HepG2 (cell line): ENCODE data around the gene AKR1C3. TPM values are rescaled to one million over a fixed set of nuclear protein-coding genes. Genes with fewer than 3 reads are reported as not detected.

Source experiments
- GATA4 ChIP-seq: sonication (generic); IDR thresholded peaks from 2 replicates; pipeline ENCODE4 v1.6.1; 2016; ENCODE audit warnings: antibody characterized with exemption, low read depth, borderline replicate concordance
- HNF4A ChIP-seq: sonication (generic); formaldehyde crosslinking; IDR thresholded peaks from 2 replicates; pipeline ENCODE4 v1.4.0; 2020; ENCODE audit warnings: missing genetic modification reagents
- KLF12 ChIP-seq: sonication (generic); formaldehyde crosslinking; IDR thresholded peaks from 2 replicates; pipeline ENCODE4 v1.4.0; 2020; ENCODE audit warnings: missing genetic modification reagents, borderline replicate concordance
- NR2F2 ChIP-seq: IDR thresholded peaks from 2 replicates; pipeline ENCODE4 v1.6.1; 2012; ENCODE audit warnings: low read depth, inconsistent platforms, borderline replicate concordance
- SNAPC2 ChIP-seq: sonication (generic); formaldehyde crosslinking; IDR thresholded peaks from 2 replicates; pipeline ENCODE4 v1.8.1; 2022; ENCODE audit warnings: mild to moderate bottlenecking, missing genetic modification reagents
- ZFP36L2 ChIP-seq: sonication (generic); formaldehyde crosslinking; IDR thresholded peaks from 2 replicates; pipeline ENCODE4 v1.4.0; 2020; ENCODE audit warnings: missing genetic modification reagents
- ZFP62 ChIP-seq: sonication (generic); formaldehyde crosslinking; IDR thresholded peaks from 2 replicates; pipeline ENCODE4 v1.4.0; 2020; ENCODE audit warnings: missing genetic modification reagents
- ZNF501 ChIP-seq: sonication (generic); formaldehyde crosslinking; IDR thresholded peaks from 2 replicates; pipeline ENCODE4 v1.5.1; 2020; ENCODE audit warnings: mild to moderate bottlenecking, moderate library complexity, missing genetic modification reagents
- ZNF619 ChIP-seq: sonication (generic); formaldehyde crosslinking; IDR thresholded peaks from 2 replicates; pipeline ENCODE4 v1.4.0; 2020; ENCODE audit warnings: mild to moderate bottlenecking, missing genetic modification reagents
- ZNF883 ChIP-seq: sonication (generic); formaldehyde crosslinking; IDR thresholded peaks from 2 replicates; pipeline ENCODE4 v1.5.1; 2020; ENCODE audit warnings: mild to moderate bottlenecking, missing genetic modification reagents; ENCODE audit errors: not compliant biosample characterization
- polyA plus RNA-seq, 8 experiments: library from polyadenylated mRNA; depleted of rRNA in 3 of 8; stranded (reverse) in 7 of 8; unstranded in 1 of 8; fragments of >200 nt; fragmentation: Illumina TruSeq in 4 of 8; extraction: Trizol in 4 of 8; gene quantifications; 2 replicates each; pipeline versions ENCODE4 v1.2.1 to v1.2.3, GENCODE V29; 2011 to 2016; ENCODE audit warnings: low read depth in 4 of 8, missing spikeins in 1 of 8, mixed read lengths in 1 of 8; ENCODE audit not compliant: insufficient read depth in 1 of 8
- total RNA-seq, 5 experiments: library from RNA; depleted of rRNA; stranded (reverse); fragments of >200 nt; fragmentation: Illumina TruSeq; extraction: Trizol; gene quantifications; 2 replicates each; pipeline ENCODE4 v1.2.3, GENCODE V29; 2016; ENCODE audit warnings: low read depth in 1 of 5
- TF ChIP-seq, protein P1 (sequence below): sonication (generic); formaldehyde crosslinking; IDR thresholded peaks from 2 replicates; pipeline ENCODE4 v1.4.0; 2020; ENCODE audit warnings: missing genetic modification reagents
- TF ChIP-seq, protein P2 (sequence below): sonication (generic); formaldehyde crosslinking; IDR thresholded peaks from 2 replicates; pipeline ENCODE4 v1.5.0; 2020; ENCODE audit warnings: missing genetic modification reagents
- TF ChIP-seq, protein P3 (sequence below): sonication (generic); formaldehyde crosslinking; IDR thresholded peaks from 2 replicates; pipeline ENCODE4 v1.4.0; 2020; ENCODE audit warnings: low read depth, mild to moderate bottlenecking, missing genetic modification reagents
- TF ChIP-seq, protein P4 (sequence below): IDR thresholded peaks from 2 replicates; pipeline ENCODE4 v1.6.1; 2016; ENCODE audit warnings: missing compliant biosample characterization, missing genetic modification reagents, borderline replicate concordance
- TF ChIP-seq, protein P5 (sequence below): sonication (generic); formaldehyde crosslinking; IDR thresholded peaks from 2 replicates; pipeline ENCODE4 v1.5.1; 2020; ENCODE audit warnings: mild to moderate bottlenecking, missing genetic modification reagents, moderate library complexity
- TF ChIP-seq, protein P6 (sequence below): sonication (generic); formaldehyde crosslinking; IDR thresholded peaks from 2 replicates; pipeline ENCODE4 v1.5.1; 2020; ENCODE audit warnings: mild to moderate bottlenecking, missing genetic modification reagents, moderate library complexity

Gene AKR1C3
- total and polyA plus RNA-seq, 2 of the 13 experiments (the other 11 are each of a cell fraction or from before 2014, with no cell fraction given): 368 to 532 TPM

DNA sequence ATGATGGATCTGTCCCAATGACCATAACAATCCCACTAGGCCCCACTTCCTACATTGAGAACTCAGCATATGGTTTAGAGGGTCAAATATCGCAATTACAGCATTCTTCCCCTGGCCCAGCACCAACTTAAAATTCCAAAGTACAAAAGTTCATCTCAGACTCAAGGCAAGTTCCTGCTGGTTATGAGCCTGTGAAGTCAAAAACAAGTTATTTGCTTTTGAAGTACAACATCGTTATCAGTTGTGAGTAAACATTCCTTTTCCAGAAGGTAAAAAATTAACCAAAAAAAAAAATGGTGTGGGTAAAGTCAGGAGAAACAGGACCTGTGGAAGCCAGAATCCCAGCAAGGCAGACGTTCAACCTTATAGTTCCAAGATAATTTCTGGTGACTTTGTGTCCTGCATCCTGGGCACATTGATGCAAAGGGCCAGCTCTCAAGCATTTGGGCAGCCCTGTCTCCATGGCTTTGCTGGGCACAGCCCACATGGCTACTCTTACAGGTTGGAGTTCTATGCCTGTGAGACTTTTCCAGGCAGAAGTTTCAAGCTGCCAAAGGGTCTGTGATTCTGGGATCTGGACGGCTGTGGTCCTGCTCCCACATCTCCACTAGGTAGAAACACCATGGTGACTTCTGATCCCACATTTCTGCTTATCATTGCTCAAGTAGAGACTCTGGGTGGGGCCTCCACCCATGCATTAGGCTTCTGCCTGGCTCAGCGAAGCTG, 53.2 kb downstream of the AKR1C3 start (continued):
- TF ChIP-seq ZNF883 (no peak), KLF12 (CRISPR knock-in tag) (no peak; the same call in none of the 2 replicates), SNAPC2 (CRISPR knock-in tag) (peak; percentile 88; the same call in 1 of the 2 replicates), HNF4A (peak; percentile 99), ZFP62 (CRISPR knock-in tag) (no peak), GATA4 (peak; percentile 99), NR2F2 (peak; percentile 88), ZNF619 (no peak), ZNF501 (CRISPR knock-in tag) (peak; percentile 65), ZFP36L2 (CRISPR knock-in tag) (no peak)
- TF ChIP-seq, protein P1, sequence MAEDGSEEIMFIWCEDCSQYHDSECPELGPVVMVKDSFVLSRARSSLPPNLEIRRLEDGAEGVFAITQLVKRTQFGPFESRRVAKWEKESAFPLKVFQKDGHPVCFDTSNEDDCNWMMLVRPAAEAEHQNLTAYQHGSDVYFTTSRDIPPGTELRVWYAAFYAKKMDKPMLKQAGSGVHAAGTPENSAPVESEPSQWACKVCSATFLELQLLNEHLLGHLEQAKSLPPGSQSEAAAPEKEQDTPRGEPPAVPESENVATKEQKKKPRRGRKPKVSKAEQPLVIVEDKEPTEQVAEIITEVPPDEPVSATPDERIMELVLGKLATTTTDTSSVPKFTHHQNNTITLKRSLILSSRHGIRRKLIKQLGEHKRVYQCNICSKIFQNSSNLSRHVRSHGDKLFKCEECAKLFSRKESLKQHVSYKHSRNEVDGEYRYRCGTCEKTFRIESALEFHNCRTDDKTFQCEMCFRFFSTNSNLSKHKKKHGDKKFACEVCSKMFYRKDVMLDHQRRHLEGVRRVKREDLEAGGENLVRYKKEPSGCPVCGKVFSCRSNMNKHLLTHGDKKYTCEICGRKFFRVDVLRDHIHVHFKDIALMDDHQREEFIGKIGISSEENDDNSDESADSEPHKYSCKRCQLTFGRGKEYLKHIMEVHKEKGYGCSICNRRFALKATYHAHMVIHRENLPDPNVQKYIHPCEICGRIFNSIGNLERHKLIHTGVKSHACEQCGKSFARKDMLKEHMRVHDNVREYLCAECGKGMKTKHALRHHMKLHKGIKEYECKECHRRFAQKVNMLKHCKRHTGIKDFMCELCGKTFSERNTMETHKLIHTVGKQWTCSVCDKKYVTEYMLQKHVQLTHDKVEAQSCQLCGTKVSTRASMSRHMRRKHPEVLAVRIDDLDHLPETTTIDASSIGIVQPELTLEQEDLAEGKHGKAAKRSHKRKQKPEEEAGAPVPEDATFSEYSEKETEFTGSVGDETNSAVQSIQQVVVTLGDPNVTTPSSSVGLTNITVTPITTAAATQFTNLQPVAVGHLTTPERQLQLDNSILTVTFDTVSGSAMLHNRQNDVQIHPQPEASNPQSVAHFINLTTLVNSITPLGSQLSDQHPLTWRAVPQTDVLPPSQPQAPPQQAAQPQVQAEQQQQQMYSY: peak; percentile 67; the same call in 1 of the 2 replicates
- TF ChIP-seq, protein P2, sequence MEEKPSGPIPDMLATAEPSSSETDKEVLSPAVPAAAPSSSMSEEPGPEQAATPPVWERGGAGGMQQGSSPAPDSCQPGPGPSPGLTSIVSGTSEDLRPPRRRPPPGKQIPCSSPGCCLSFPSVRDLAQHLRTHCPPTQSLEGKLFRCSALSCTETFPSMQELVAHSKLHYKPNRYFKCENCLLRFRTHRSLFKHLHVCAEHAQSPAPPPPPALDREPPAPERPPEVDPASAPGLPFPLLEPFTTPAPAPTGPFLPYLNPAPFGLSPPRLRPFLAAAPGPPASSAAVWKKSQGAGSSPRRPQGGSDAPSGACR: peak; percentile 80; the same call in 1 of the 2 replicates
- TF ChIP-seq, protein P3, sequence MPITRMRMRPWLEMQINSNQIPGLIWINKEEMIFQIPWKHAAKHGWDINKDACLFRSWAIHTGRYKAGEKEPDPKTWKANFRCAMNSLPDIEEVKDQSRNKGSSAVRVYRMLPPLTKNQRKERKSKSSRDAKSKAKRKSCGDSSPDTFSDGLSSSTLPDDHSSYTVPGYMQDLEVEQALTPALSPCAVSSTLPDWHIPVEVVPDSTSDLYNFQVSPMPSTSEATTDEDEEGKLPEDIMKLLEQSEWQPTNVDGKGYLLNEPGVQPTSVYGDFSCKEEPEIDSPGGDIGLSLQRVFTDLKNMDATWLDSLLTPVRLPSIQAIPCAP: no peak
- TF ChIP-seq, protein P4, sequence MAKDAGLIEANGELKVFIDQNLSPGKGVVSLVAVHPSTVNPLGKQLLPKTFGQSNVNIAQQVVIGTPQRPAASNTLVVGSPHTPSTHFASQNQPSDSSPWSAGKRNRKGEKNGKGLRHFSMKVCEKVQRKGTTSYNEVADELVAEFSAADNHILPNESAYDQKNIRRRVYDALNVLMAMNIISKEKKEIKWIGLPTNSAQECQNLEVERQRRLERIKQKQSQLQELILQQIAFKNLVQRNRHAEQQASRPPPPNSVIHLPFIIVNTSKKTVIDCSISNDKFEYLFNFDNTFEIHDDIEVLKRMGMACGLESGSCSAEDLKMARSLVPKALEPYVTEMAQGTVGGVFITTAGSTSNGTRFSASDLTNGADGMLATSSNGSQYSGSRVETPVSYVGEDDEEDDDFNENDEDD (CRISPR knock-in tag): 0 out of 2 replicates have a peak, but pooled peaks have one; percentile 46
- TF ChIP-seq, protein P5, sequence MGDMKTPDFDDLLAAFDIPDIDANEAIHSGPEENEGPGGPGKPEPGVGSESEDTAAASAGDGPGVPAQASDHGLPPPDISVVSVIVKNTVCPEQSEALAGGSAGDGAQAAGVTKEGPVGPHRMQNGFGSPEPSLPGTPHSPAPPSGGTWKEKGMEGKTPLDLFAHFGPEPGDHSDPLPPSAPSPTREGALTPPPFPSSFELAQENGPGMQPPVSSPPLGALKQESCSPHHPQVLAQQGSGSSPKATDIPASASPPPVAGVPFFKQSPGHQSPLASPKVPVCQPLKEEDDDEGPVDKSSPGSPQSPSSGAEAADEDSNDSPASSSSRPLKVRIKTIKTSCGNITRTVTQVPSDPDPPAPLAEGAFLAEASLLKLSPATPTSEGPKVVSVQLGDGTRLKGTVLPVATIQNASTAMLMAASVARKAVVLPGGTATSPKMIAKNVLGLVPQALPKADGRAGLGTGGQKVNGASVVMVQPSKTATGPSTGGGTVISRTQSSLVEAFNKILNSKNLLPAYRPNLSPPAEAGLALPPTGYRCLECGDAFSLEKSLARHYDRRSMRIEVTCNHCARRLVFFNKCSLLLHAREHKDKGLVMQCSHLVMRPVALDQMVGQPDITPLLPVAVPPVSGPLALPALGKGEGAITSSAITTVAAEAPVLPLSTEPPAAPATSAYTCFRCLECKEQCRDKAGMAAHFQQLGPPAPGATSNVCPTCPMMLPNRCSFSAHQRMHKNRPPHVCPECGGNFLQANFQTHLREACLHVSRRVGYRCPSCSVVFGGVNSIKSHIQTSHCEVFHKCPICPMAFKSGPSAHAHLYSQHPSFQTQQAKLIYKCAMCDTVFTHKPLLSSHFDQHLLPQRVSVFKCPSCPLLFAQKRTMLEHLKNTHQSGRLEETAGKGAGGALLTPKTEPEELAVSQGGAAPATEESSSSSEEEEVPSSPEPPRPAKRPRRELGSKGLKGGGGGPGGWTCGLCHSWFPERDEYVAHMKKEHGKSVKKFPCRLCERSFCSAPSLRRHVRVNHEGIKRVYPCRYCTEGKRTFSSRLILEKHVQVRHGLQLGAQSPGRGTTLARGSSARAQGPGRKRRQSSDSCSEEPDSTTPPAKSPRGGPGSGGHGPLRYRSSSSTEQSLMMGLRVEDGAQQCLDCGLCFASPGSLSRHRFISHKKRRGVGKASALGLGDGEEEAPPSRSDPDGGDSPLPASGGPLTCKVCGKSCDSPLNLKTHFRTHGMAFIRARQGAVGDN (CRISPR knock-in tag): peak; percentile 17; the same call in 1 of the 2 replicates
- TF ChIP-seq, protein P6, sequence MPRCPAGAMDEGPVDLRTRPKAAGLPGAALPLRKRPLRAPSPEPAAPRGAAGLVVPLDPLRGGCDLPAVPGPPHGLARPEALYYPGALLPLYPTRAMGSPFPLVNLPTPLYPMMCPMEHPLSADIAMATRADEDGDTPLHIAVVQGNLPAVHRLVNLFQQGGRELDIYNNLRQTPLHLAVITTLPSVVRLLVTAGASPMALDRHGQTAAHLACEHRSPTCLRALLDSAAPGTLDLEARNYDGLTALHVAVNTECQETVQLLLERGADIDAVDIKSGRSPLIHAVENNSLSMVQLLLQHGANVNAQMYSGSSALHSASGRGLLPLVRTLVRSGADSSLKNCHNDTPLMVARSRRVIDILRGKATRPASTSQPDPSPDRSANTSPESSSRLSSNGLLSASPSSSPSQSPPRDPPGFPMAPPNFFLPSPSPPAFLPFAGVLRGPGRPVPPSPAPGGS: peak; percentile 33; the same call in 1 of the 2 replicates
